ENCODE data around the gene CNOT10.

GRCh38 chr3:32778389-32778788 is 93.4 kb downstream of the CNOT10 start:
- TF ChIP-seq SP1 (IDR thresholded peaks at IDR 0.05) (no peak), TARDBP (IDR thresholded peaks at IDR 0.05) (no peak), LEF1 (IDR thresholded peaks at IDR 0.05; ENCODE audit: borderline replicate concordance) (no peak), FOXK2 (IDR thresholded peaks at IDR 0.05) (no peak), BHLHE40 (IDR thresholded peaks at IDR 0.05; ENCODE audit: borderline replicate concordance) (no peak), PKNOX1 (IDR thresholded peaks at IDR 0.05) (no peak), FOXA1 (IDR thresholded peaks at IDR 0.05) (no peak), FOXM1 (IDR thresholded peaks at IDR 0.05; ENCODE audit: borderline replicate concordance) (no peak), L3MBTL2 (conservative IDR thresholded peaks at IDR 0.05) (no peak), ARNT (IDR thresholded peaks at IDR 0.05) (no peak), HDGF (IDR thresholded peaks at IDR 0.05; ENCODE audit: borderline replicate concordance) (no peak), NFRKB (IDR thresholded peaks at IDR 0.05) (no peak), SUZ12 (IDR thresholded peaks at IDR 0.05) (no peak)
